IPS-15b (cell line): ENCODE measurements around the gene COL26A1.

ENCODE experiments used
- H3K27me3 ChIP-seq: one replicate; pipeline ENCODE4 v1.6.1; 2013; ENCODE audit warnings: low read length; ENCODE audit not compliant: control insufficient read depth, insufficient read depth
- H3K36me3 ChIP-seq: one replicate; pipeline ENCODE4 v1.6.1; 2013; ENCODE audit warnings: low read length; ENCODE audit not compliant: control insufficient read depth, insufficient read depth
- H3K4me1 ChIP-seq: one replicate; pipeline ENCODE4 v1.6.1; 2013; ENCODE audit warnings: mild to moderate bottlenecking, low read length; ENCODE audit not compliant: control insufficient read depth, insufficient read depth
- H3K4me3 ChIP-seq: one replicate; pipeline ENCODE4 v1.5.1; 2013; ENCODE audit warnings: low read depth, low read length
- H3K9ac ChIP-seq: one replicate; pipeline ENCODE4 v1.6.1; 2013; ENCODE audit warnings: low read depth, mild to moderate bottlenecking, low read length
- H3K9me3 ChIP-seq: one replicate; pipeline ENCODE4 v1.6.1; 2013; ENCODE audit warnings: mild to moderate bottlenecking, low read length; ENCODE audit not compliant: control insufficient read depth, insufficient read depth

Gene COL26A1

GRCh38 chr7:101516851-101517250 lies 154.2 kb downstream of the COL26A1 start:
- Histone ChIP-seq H3K9me3 (no peaks in the 10 kb centered on the region), H3K4me1 (no peaks in the 10 kb centered on the region), H3K36me3 (peaks cover 2% of the 10 kb centered on the region), H3K27me3 (no peaks in the 10 kb centered on the region), H3K9ac (no peak overlapping the region), H3K4me3 (no peak overlapping the region)

DNA sequence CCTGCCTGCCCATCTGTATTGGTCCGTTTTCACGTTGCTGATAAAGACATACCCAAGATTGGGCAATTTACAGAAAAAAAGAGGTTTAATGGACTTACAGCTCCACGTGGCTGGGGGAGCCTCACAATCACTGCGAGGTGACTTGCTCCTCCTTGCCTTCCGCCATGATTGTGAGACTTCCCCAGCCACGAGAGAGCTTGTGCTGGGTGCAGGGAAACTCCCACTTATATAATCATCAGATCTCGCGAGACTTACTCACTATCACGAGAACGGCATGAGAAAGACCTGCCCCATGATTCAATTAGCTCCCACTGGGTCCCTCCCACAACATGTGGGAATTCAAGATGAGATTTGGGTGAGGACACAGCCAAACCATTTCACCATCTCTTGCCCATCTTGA lies 154.6 kb downstream of the COL26A1 start:
- H3K9me3 ChIP-seq: no peaks in the 10 kb centered on the region
- H3K36me3 ChIP-seq: peaks cover 2% of the 10 kb centered on the region
- no peaks in the 10 kb centered on the region for H3K27me3 ChIP-seq
- no peaks in the 10 kb centered on the region for H3K4me1 ChIP-seq
- no peak overlapping the region for H3K9ac ChIP-seq
- H3K4me3 ChIP-seq: no peak overlapping the region

DNA sequence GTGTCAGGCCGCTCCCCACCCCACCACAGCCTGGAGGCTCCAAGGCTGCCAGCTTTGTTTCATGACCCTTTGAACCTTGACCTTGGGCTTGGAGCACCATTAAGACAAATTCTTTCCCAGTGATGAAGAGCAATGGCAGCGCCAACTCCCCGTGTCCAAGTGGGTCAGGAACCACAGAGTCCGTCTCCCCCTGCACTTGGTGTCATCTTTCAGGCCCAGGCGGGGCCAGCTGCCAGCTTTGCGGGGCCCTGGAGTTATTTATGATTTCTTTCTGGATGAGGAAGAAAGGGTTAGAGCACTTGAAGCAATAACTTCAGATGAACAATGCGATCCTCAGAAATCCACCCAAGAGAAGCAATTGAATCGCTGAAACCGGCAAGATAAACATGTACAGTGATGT lies 155.7 kb downstream of the COL26A1 start:
- H3K27me3 ChIP-seq: no peaks in the 10 kb centered on the region
- H3K4me1 ChIP-seq: no peaks in the 10 kb centered on the region
- H3K9ac ChIP-seq: no peak overlapping the region
- no peaks in the 10 kb centered on the region for H3K9me3 ChIP-seq
- H3K4me3 ChIP-seq: no peak overlapping the region
- H3K36me3 ChIP-seq: peaks cover 2% of the 10 kb centered on the region

DNA sequence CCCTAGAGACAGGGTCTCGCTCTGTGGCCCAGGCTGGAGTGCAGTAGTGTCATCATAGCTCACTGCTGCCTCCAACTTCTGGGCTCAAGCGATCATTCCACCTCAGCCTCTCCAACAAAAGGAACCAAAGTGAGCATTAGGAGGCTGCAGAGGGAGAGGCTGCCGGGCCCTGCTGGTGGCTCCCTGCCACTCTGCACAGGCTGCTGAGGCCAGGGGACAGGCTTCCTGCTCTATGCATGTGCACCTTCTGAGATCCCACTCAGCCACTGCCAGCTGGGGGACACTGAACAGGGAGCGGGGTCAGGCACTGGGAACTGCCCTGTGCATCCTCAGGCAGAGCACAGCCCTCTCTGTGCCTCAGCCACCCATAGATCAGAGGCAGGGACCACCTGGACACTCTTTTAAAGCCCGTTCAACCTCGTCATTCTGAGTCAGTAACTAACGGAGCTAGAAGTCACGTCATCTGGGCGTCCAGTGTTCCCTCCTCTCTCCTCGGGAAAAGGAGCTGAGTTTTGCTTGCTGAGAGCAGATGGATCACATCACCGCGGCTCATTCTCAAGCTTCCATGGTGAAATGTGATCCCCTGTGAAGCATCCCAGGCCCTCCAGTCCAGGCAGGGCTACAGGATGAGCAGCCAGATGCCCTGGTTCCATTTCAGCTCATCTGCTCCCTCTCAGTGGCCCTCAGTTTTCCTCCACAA lies 156.8 kb downstream of the COL26A1 start:
- Histone ChIP-seq H3K4me3 (no peak overlapping the region), H3K36me3 (peaks cover 2% of the 10 kb centered on the region), H3K9ac (no peak overlapping the region), H3K9me3 (no peaks in the 10 kb centered on the region), H3K4me1 (no peaks in the 10 kb centered on the region), H3K27me3 (no peaks in the 10 kb centered on the region)

DNA sequence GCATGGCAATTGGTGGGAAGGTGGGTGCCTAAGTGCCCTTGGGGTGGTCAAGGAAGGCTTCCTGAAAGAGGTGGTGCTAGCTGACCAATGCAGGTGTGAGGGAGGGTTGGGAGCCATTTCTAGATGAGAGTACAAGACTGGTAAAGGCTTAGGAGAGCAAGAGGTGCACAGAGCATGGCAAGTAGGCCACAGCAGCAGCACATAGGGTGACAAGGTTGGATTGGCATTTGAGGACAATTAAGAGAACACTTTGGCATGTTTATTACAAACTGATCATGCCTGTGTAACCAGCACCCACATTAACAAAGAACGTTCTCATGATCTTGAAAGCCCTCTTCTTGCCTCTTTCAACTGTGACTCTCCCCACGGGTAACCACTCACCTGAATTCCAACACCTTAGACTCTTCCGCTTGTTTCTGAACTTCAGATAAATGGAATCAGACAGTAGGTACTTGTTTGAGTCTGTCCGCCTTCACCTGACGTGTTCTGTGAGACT lies 158.8 kb downstream of the COL26A1 start:
- Histone ChIP-seq H3K27me3 (no peaks in the 10 kb centered on the region), H3K4me3 (no peak overlapping the region), H3K36me3 (peaks cover 2% of the 10 kb centered on the region), H3K4me1 (no peaks in the 10 kb centered on the region), H3K9me3 (no peaks in the 10 kb centered on the region), H3K9ac (no peak overlapping the region)

DNA sequence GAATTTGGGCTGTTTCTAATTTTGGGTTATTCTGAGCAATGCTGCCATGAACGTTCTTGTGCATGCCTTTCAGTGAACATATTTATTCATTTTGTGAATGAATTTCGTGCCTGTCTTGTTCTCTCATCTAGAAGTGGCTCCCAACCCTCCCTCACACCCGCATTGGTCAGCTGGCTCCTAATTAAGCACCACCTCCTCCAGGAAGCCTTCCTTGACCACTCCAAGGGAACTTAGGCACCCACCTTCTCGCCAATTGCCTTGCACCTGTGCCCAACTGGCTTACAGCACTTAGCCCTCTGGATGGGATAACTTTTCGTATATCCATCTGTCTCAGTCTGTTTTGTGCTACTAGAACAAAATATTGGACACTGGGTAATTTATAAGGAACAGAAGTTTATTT lies 159.3 kb downstream of the COL26A1 start:
- Histone ChIP-seq H3K9ac (no peak overlapping the region), H3K9me3 (no peaks in the 10 kb centered on the region), H3K27me3 (no peaks in the 10 kb centered on the region), H3K36me3 (peaks cover 1% of the 10 kb centered on the region), H3K4me1 (no peaks in the 10 kb centered on the region), H3K4me3 (no peak overlapping the region)

DNA sequence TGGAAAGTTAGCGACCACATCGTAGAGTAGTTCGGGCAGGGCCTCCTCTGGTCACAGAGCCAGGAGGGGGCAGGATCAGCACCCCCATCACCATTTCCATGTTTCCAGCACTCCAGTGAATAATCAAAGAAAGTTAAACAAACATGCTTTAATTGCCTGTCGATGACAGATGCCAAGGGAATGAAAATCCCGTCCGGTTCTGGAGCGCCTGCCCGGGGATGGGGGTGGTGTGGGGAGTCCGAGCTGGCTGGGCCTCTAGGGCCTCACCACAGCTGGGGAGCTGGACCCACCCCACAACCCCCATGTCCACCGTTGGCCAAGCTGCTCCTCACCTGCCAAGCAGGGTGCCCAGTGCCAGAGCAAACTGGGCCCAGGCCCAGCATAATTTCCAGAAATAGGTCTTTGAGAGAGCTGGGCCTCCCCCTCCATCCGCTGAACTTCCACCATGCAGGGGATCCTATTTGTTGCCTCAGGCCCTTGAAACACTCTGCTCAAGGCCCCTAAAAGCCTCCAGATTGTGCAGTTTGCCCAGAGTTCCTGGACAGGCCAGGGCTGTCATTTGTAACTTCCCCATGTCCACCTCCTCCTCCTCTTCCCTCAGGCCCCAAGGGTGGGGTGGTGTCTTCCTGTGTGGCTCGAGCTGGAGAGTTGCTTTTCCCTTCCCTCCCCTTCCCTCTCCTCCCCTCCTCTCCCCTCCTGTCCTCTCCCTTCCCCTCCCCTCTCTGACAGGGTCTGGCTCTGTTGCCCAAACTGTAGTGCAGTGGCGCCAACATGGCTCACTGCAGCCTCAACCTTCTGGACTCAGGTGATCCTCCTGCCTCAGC lies 165.4 kb downstream of the COL26A1 start:
- no peaks in the 10 kb centered on the region for H3K4me1 ChIP-seq
- no peaks in the 10 kb centered on the region for H3K9me3 ChIP-seq
- H3K9ac ChIP-seq: no peak overlapping the region
- no peak overlapping the region for H3K4me3 ChIP-seq
- H3K36me3 ChIP-seq: no peaks in the 10 kb centered on the region
- no peaks in the 10 kb centered on the region for H3K27me3 ChIP-seq

GRCh38 chr7:101529560-101529959 lies 166.9 kb downstream of the COL26A1 start:
- H3K36me3 ChIP-seq: peaks cover 4% of the 10 kb centered on the region

DNA sequence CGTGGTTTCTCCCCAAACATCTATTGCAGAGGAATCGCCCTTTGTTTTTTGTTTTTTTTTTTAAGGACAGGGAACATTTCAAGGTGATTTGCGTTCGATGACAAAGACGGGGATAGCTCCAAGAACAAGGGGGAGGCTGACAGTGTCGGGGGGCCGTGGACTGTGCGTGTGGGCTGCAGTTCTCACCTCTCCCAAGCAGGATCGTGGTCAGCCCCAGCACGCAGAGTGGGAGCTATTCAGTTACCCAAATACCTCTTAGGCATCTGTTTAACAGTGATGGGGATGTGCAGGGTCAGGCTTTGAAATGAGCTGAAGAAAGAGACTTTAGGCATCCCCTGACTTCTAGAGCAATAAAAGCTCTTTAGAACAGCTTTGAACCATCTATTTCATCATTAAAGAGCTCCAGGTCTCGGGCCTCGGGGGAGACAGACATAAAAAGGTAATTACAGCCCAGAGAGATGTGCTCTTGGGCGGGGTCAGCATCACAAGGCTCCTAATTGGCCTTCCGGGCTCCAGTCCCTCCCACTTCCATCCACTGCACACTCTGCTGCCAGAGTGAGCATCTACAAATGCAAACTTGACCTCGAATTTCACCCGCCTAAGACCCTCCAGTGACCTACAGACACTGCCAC lies 169.2 kb downstream of the COL26A1 start:
- Histone ChIP-seq H3K4me3 (no peak overlapping the region), H3K36me3 (peaks cover 6% of the 10 kb centered on the region), H3K9me3 (no peaks in the 10 kb centered on the region), H3K4me1 (no peaks in the 10 kb centered on the region), H3K9ac (no peak overlapping the region), H3K27me3 (no peaks in the 10 kb centered on the region)

More at GRCh38 chr7:101529560-101529959, 166.9 kb downstream of the COL26A1 start:
- Histone ChIP-seq H3K9ac (no peak overlapping the region), H3K4me3 (no peak overlapping the region), H3K27me3 (no peaks in the 10 kb centered on the region), H3K9me3 (no peaks in the 10 kb centered on the region), H3K4me1 (no peaks in the 10 kb centered on the region)

DNA sequence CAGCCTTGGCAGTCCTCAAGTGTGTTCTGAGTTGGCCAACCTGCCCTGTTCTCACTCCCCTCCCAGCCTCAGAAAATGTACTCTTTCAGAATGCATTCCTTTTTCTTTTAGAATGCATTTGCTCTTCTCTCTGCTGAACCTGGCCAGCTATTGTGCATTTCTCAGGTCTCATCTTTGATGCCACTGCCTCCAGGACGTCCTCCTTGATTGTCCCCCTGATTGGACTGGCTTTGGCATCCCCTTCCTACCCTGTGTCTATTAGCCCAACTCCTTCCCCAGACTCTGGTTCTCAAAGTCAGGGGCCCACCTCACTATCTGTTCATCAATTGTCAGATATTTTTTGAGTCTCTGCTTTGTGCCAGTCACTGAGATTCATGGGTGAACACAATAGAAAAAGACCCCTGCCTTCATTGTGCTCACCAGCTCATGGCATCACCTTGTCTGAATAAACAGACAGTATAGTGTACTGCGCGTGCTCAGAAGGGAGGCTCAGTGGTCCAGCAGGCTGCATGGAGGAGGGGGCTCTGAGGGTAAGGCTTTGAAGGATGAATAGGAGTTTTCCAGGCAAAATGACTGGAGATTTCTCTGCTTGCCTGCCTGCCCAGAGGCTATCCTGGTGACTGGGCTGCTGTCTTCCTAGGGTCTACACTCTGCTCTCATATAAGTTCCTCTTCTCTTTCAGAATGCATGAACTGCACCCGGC lies 169.9 kb downstream of the COL26A1 start:
- no peak overlapping the region for H3K4me3 ChIP-seq
- H3K9ac ChIP-seq: no peak overlapping the region
- H3K27me3 ChIP-seq: no peaks in the 10 kb centered on the region
- H3K4me1 ChIP-seq: no peaks in the 10 kb centered on the region
- H3K36me3 ChIP-seq: peaks cover 6% of the 10 kb centered on the region
- H3K9me3 ChIP-seq: no peaks in the 10 kb centered on the region

DNA sequence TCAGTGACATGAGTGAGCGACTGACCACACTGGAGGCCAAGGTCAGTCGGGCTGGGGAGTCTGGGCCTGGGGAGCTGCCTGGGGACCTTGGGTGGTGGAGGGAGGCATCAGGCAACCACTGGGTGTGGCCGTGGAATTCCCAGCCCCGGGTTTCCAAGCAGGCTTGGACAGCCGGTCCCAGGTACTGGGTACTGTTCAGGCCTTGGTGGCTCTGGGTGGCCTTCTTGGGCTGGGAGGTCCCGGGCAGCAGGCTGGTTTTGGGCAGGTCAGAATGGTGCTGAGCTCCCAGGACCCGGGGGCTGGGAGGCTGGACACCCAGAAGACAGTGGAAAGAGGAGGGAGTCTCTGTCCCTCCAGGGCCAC lies 170.4 kb downstream of the COL26A1 start:
- Histone ChIP-seq H3K9me3 (no peaks in the 10 kb centered on the region), H3K9ac (no peak overlapping the region), H3K36me3 (peaks cover 6% of the 10 kb centered on the region), H3K27me3 (no peaks in the 10 kb centered on the region), H3K4me1 (no peaks in the 10 kb centered on the region), H3K4me3 (no peak overlapping the region)
